EL (cell line): ENCODE data around the gene RBP4.
A peak's percentile ranks its signal among the peaks of the same experiment; 100 is the strongest.
"Not testable (repeated sequence)": the region's sequence is repeated elsewhere in the genome, so short reads cannot be mapped to it uniquely, and the experiment has no call there.

Experiments used
- DNase-seq: peaks from one replicate; pipeline ENCODE4 v3.0.0-alpha.2; 2016

RBP4 gene

DNA sequence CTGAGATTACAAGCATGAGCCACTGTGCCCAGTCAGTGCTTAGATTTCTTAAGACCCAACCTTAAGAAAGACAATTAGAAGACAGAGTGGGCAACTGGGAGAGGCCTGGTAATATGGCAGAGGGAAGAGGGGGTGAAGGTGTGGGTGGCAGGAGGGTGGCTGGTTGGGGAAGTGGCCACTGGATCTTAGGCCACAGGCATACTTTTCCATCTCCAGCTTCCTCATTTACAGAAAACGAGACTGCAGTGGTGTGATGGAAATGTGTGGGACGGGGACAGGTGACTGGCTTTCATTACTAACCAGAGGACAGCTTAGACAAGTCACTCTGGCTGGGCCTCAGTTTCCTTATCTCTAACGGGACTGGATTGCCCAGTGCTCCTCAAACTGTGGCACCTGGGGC, 35.6 kb downstream of the RBP4 start:
- DNase-seq: no peak

DNA sequence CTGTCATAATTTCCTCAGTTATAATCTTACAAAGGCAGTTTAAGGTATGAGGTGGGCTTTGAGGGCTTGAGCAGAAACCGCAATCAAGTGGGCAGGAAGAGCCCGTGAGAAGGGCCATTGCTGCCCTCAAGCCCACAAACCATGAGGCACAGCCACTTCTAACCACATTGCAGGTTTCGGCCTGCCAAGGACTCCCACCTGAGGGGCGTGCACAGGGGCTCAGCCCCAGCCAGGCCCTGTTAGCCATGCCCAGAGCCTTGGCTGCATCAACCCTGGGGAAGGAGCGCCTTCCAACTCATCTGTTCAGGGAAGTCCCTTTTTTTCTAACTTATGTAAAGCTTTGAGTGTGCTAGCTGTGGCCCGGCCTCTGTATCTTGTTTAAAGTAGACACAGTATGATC, 40.5 kb downstream of the RBP4 start:
- DNase-seq: no peak

DNA sequence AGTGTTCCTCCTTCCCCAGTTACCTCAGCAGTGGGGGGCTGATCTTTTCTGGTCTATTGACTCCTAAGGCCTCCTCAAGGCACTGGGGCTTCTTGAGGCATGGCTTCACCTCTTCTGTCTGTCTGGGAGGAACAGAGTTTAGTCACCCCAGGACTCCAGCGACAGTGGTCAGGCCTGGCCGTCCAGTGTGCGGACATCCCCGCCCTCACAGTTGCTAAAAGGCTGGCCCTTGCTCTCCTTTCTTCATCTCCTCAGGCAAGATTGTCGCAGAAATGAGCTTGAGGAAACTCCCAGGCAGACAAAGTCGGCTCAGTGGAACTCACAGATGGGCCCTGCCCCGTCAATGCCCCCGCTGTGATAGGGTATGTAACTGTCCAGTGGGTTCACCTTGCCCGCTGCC, 41.5 kb downstream of the RBP4 start:
- DNase-seq: no peak

DNA sequence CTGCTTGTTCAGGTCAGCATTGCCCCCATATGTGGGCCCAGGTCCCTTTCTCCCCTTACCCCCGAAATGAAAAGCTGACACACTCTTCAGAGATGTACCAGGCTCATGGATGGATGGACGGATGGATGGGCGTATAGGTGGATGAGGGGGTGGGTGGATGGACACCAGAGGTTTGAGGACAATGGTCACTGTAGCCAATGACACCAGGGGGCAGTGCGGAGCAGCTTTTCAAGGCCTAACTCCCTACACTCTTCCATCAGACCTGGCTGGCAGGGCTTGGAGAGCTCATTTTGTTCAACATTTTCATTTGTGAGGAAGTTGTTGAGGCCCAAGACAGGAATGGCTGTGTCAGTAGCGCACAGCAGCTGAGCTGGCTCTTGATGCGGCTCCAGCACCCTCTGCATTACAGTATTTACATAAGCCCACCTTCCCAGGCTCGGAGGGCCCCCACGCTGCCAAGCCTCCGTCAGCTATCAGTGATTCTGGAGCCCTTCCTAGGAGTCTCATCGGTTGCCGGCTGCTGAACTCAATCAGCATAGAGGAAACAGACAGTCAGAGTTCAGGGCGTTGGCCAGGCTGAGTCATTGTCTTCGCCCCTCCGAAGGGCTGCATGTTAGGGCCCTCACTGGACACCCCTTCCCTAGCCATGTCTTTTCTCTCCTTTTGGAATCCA, 46.1 kb downstream of the RBP4 start:
- peak; percentile 73 for DNase-seq

GRCh38 chr10:93554316-93554663, 46.7 kb downstream of the RBP4 start:
- no peak for DNase-seq

- no peak for DNase-seq
Observed at GRCh38 chr10:93553482-93554315, 47.3 kb downstream of the RBP4 start.

DNA sequence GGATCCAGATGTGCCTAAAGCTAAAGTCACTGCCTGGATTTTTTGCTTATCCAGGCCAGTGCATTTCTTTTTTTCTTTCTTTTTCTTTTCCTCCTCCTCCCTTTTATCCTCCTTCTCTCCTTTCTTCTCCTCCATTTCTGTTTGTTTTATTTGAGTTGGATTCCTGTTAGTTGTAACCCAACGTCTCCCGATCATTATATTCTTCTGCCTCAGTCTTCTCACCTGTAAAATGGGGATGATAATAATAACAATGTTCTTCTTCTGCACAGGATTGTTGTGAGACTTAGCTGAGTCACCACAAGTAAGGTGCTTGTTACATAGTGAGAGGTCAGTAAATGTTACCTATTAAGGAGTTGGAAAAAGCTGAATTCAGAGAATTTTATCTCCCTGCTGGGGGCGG, 48.3 kb downstream of the RBP4 start:
- no peak for DNase-seq

- DNase-seq: no peak
Observed at GRCh38 chr10:93550606-93551005, 50.4 kb downstream of the RBP4 start.

DNA sequence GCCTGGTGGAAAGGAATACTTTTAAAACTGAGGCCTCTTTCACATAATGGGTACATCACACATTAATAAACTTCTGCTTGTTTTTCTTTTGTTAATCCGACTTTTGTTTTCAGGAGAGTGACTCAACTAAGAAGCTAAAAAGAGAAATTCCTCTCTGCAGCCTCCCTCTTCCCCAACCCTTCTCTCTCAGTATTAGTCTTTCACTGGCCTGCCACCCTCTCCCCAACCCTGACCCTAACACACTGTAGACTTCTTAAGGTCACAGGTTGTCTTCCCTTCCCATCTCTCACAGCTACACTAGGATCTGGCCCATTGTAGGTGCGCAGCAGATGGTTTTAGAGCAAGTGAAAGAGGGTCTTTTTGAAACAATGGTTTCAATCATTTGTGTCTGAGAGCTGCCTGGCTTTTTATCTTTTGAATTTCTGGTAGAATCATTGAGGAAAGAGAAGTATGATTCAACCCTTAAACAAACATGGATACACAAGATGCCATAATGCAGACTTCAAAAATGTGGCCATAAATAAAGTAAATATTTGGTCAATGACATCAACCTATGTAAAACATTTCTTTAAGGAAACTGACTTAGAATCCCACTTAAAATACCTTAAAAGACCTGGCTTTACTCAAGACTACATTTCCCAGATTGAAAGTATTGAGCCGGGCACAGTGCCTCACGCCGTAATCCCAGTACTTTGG, 52.5 kb downstream of the RBP4 start:
- DNase-seq: peak; percentile 71

DNA sequence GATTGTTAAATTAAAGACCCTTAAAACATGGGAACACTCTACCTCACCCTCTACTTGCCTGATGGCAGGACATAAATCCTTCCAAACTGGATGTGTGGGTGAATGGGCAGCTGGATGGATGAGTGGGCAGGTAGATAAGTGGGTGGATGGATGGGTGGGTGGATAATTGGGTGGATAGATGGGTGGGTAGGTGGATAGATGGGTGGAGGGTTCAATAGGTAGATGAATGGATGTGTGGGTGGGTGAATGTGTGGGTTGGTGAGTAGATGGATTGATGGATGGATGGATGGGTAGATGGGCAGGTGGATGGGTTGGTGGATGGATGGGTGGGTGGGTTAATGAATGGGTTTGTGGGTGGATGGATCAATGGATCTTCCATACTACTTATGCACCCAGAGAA, 53.5 kb downstream of the RBP4 start:
- DNase-seq: no peak

DNA sequence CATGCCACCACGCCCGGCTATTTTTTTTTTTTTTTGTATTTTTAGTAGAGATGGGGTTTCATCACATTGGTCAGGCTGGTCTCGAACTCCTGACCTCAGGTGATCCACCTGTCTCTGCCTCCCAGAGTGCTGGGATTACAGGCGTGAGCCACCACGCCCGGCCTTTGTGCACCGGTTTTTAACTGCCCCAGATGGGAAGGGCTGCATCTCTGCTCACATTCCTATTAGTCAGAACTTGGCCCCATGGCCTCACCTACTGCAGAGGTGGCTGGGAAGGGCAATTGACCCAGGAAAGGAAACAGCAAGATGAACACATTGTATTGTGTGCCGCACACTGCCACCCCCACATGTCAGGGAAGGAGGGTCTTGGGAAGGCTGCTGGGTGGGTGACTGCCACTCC, 54.0 kb downstream of the RBP4 start:
- DNase-seq: not testable (repeated sequence)

DNA sequence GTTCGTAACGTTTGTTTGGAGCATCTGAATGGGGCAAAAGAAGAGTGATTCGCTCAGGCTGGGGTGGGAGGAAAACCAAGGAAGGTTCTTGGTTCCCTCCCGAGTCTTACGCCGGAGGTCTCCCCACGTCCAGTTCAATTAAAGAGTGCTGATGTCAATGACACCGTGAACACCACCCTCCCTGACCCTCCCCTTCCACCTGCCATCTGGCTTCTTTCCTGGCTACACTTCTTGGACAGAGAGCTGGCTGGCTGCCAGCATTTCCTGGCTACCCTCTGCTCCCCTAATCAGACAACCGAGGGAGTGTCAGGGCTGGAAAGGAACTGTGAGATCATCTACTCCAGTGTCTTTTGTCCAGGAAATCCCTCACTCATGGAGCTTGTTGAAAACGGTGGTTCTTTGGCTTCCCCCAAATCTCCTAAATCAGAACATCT, 58.7 kb downstream of the RBP4 start:
- DNase-seq: peak; percentile 44
